ENCODE measurements around the gene KIF18A. TPM values are rescaled to one million over a fixed set of nuclear protein-coding genes. Genes with fewer than 3 reads are reported as not detected.

Gene KIF18A
- polyA plus RNA-seq, 1 donor (not counting 4 experiments of a cell fraction or from before 2014, with no cell fraction given): 6.1 TPM

- dilution Hi-C loops (cut with MboI; ENCODE audit: extremely low pct_ligation_motif_present, low sequenced_read_pairs): no loop called here
- Histone ChIP-seq H3K79me2 (ENCODE audit: control insufficient read depth, insufficient read depth, low read length) (peaks cover 64% of the 10 kb centered on the region), H3K27me3 (ENCODE audit: control insufficient read depth, extremely low read depth, insufficient read depth, low read length) (no peaks in the 10 kb centered on the region), H3K9me1 (ENCODE audit: control insufficient read depth, extremely low read depth, insufficient read depth, low read length) (no peaks in the 10 kb centered on the region), H4K20me1 (ENCODE audit: control insufficient read depth, extremely low read depth, insufficient read depth, low read length) (no peaks in the 10 kb centered on the region), H3K9ac (ENCODE audit: control insufficient read depth, extremely low read depth, insufficient read depth, low read length) (peak overlapping the region; percentile 91), H3K36me3 (ENCODE audit: control insufficient read depth in 2 of 2, extremely low read depth in 1 of 2, insufficient read depth in 2 of 2, low read length in 2 of 2) (no peaks in the 10 kb centered on the region), H2AFZ (ENCODE audit: control insufficient read depth, low read length) (no peak overlapping the region), H3K9me3 (ENCODE audit: control insufficient read depth, low read depth, low read length) (no peaks in the 10 kb centered on the region), H3K4me3 (ENCODE audit: control insufficient read depth in 2 of 3, extremely low read depth in 1 of 3, insufficient read depth in 2 of 3, low read depth in 1 of 3, low read length in 3 of 3) (peak overlapping the region in 2 of 3 experiments; percentile 64 to 91), H3K4me1 (ENCODE audit: control insufficient read depth, extremely low read depth, insufficient read depth, low read length) (peaks cover 24% of the 10 kb centered on the region), H3K27ac (ENCODE audit: control insufficient read depth, insufficient read depth, low read length) (peak overlapping the region; percentile 91), H3K4me2 (ENCODE audit: control insufficient read depth, extremely low read depth, insufficient read depth, low read depth, low read length) (peak overlapping the region; percentile 96)
- FAIRE-seq: no peak
- no peak for DNase-seq (ENCODE audit: low read depth, low spot score)
- TF ChIP-seq EZH2 (IDR thresholded peaks at IDR 0.05; ENCODE audit: low read length) (no peak), CTCF (optimal IDR thresholded peaks at IDR 0.05 in 1 of 3, IDR thresholded peaks at IDR 0.05 in 1 of 3, conservative IDR thresholded peaks at IDR 0.05 in 1 of 3; ENCODE audit: extremely low read depth in 1 of 3, insufficient read depth in 2 of 3, low read length in 3 of 3) (no peak)
Measured at GRCh38 chr11:28106353-28107043, 1.5 kb downstream of the KIF18A start.

GRCh38 chr11:28105869-28106268, 2.1 kb downstream of the KIF18A start:
- no peak for TF ChIP-seq CTCF (optimal IDR thresholded peaks at IDR 0.05 in 1 of 3, IDR thresholded peaks at IDR 0.05 in 1 of 3, conservative IDR thresholded peaks at IDR 0.05 in 1 of 3; ENCODE audit: extremely low read depth in 1 of 3, insufficient read depth in 2 of 3, low read length in 3 of 3)
- TF ChIP-seq EZH2 (IDR thresholded peaks at IDR 0.05; ENCODE audit: low read length): no peak
- no peak overlapping the region for H3K9ac ChIP-seq (ENCODE audit: control insufficient read depth, extremely low read depth, insufficient read depth, low read length)
- no peak for DNase-seq (ENCODE audit: low read depth, low spot score)
- H3K36me3 ChIP-seq (ENCODE audit: control insufficient read depth in 2 of 2, extremely low read depth in 1 of 2, insufficient read depth in 2 of 2, low read length in 2 of 2): no peaks in the 10 kb centered on the region
- H3K27ac ChIP-seq (ENCODE audit: control insufficient read depth, insufficient read depth, low read length): no peak overlapping the region
- H2AFZ ChIP-seq (ENCODE audit: control insufficient read depth, low read length): no peak overlapping the region
- H3K4me2 ChIP-seq (ENCODE audit: control insufficient read depth, extremely low read depth, insufficient read depth, low read depth, low read length): peak overlapping the region; percentile 96
- H3K9me1 ChIP-seq (ENCODE audit: control insufficient read depth, extremely low read depth, insufficient read depth, low read length): no peaks in the 10 kb centered on the region
- H3K9me3 ChIP-seq (ENCODE audit: control insufficient read depth, low read depth, low read length): no peaks in the 10 kb centered on the region
- peak overlapping the region in 2 of 3 experiments; percentile 7 to 26 for H3K4me3 ChIP-seq (ENCODE audit: control insufficient read depth in 2 of 3, extremely low read depth in 1 of 3, insufficient read depth in 2 of 3, low read depth in 1 of 3, low read length in 3 of 3)
- dilution Hi-C loops (cut with MboI; ENCODE audit: extremely low pct_ligation_motif_present, low sequenced_read_pairs): no loop called here
- peaks cover 63% of the 10 kb centered on the region for H3K79me2 ChIP-seq (ENCODE audit: control insufficient read depth, insufficient read depth, low read length)
- FAIRE-seq: no peak
- H3K4me1 ChIP-seq (ENCODE audit: control insufficient read depth, extremely low read depth, insufficient read depth, low read length): peaks cover 24% of the 10 kb centered on the region
- no peaks in the 10 kb centered on the region for H4K20me1 ChIP-seq (ENCODE audit: control insufficient read depth, extremely low read depth, insufficient read depth, low read length)
- H3K27me3 ChIP-seq (ENCODE audit: control insufficient read depth, extremely low read depth, insufficient read depth, low read length): no peaks in the 10 kb centered on the region

Data from keratinocyte (primary cell).